COLO668 (cell line): ENCODE measurements around the gene TRMU.

Source experiments
- DNase-seq: peaks from one replicate; lab custom pipeline; 2025; ENCODE audit not compliant: unreplicated experiment; lab: John Stamatoyannopoulos, UW

The TRMU gene

GRCh38 chr22:46406791-46407190 lies 71.3 kb downstream of the TRMU start:
- DNase-seq = no peak
